ENCODE results near the gene TBPL1. TPM values are rescaled to one million over a fixed set of nuclear protein-coding genes. Genes with fewer than 3 reads are reported as not detected.
A peak's percentile ranks its signal among the peaks of the same experiment; 100 is the strongest.

The TBPL1 gene
- total and polyA plus RNA-seq, 9 of the 15 experiments (the other 6 are each of a cell fraction or from before 2014, with no cell fraction given): 78.1 to 152 (median 107) TPM

- TF ChIP-seq TOE1 (IDR thresholded peaks at IDR 0.05; ENCODE audit: borderline replicate concordance): no peak
- no peak for TF ChIP-seq TOE1 (CRISPR knock-in tag; IDR thresholded peaks at IDR 0.05; ENCODE audit: borderline replicate concordance, low read depth)
- TF ChIP-seq RBM17 (IDR thresholded peaks at IDR 0.05; ENCODE audit: borderline replicate concordance, low read depth, low read length): no peak
- no peak for TF ChIP-seq MTA2 (IDR thresholded peaks at IDR 0.05; ENCODE audit: low read depth)
- no peak for TF ChIP-seq MBD1 (CRISPR knock-in tag; IDR thresholded peaks at IDR 0.05)
- TF ChIP-seq NCOA4 (IDR thresholded peaks at IDR 0.05; ENCODE audit: partially characterized antibody): no peak
- TF ChIP-seq RAD51 (IDR thresholded peaks at IDR 0.05; ENCODE audit: borderline replicate concordance, low read depth): 0 out of 2 replicates have a peak, but pooled peaks have one; percentile 28
- TF ChIP-seq TCF15 (CRISPR knock-in tag; IDR thresholded peaks at IDR 0.05): no peak
- TF ChIP-seq THRB (CRISPR knock-in tag; conservative IDR thresholded peaks at IDR 0.05): no peak
- no peak for TF ChIP-seq ZBTB17 (CRISPR knock-in tag; IDR thresholded peaks at IDR 0.05)
- no peak for TF ChIP-seq GTF2F1 (IDR thresholded peaks at IDR 0.05; ENCODE audit: low read depth, low read length)
- TF ChIP-seq ZNF699 (CRISPR knock-in tag; IDR thresholded peaks at IDR 0.05; ENCODE audit: insufficient replicate concordance): no peak
- no peak for TF ChIP-seq UBTF (IDR thresholded peaks at IDR 0.05; ENCODE audit: borderline replicate concordance in 1 of 2, low read depth in 2 of 2, low read length in 2 of 2)
- TF ChIP-seq RERE (CRISPR knock-in tag; IDR thresholded peaks at IDR 0.05; ENCODE audit: borderline replicate concordance): no peak
- peak; percentile 34 for TF ChIP-seq MEIS2 (IDR thresholded peaks at IDR 0.05; ENCODE audit: partially characterized antibody)
Observed at GRCh38 chr6:133955582-133956415, 2.8 kb downstream of the TBPL1 start (continued).

Data from K562 (cell line).